Umbilical cord (tissue), 2 donors: ENCODE data around the gene TBRG4. TPM values are rescaled to one million over a fixed set of nuclear protein-coding genes. Genes with fewer than 3 reads are reported as not detected.
"Not testable (repeated sequence)": the region's sequence is repeated elsewhere in the genome, so short reads cannot be mapped to it uniquely, and the experiment has no call there.

Source experiments
- DNase-seq: peaks from one replicate; pipeline ENCODE4 v3.0.0-alpha.2; 2015; ENCODE audit warnings: low spot score
- total RNA-seq: library from RNA; depleted of rRNA; stranded (reverse); fragments of >200 nt; gene quantifications from one replicate; pipeline ENCODE4 v1.2.3, GENCODE V29; 2014; ENCODE audit warnings: low replicate concordance; ENCODE audit not compliant: insufficient read depth

Gene TBRG4
- total RNA-seq, 1 donor from 2014 or later, result 63.3 TPM

GRCh38 chr7:45117582-45117981 is 6.1 kb upstream of the TBRG4 start:
- DNase-seq, result no peak

DNA sequence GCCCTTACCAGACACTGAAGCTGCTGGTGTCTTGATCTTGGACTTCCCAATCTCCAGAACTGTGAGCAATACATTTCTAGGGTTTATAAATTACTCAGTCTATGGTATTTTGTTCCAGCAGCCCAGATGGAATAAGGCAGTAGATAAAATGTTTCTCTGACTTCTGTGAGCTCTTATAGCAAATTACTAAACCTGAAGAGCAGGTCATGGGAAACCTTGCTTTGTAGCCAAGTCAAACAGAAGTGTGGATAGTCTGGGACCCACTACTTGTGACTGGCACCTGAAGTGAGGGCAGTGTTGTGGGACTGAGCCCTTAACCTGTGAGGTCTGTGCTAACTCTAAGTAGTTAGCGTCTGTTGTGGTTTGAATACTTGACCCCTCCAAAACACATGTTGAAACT is 4.6 kb upstream of the TBRG4 start:
- DNase-seq, result no peak

GRCh38 chr7:45114926-45115325 is 3.4 kb upstream of the TBRG4 start:
- no peak for DNase-seq

- not testable (repeated sequence) for DNase-seq
Observed at GRCh38 chr7:45114257-45114656, 2.8 kb upstream of the TBRG4 start.

GRCh38 chr7:45112648-45113047 is 1.2 kb upstream of the TBRG4 start:
- DNase-seq, result peak; percentile 19

- no peak for DNase-seq
Observed at GRCh38 chr7:45108863-45109262, 2.6 kb downstream of the TBRG4 start.

DNA sequence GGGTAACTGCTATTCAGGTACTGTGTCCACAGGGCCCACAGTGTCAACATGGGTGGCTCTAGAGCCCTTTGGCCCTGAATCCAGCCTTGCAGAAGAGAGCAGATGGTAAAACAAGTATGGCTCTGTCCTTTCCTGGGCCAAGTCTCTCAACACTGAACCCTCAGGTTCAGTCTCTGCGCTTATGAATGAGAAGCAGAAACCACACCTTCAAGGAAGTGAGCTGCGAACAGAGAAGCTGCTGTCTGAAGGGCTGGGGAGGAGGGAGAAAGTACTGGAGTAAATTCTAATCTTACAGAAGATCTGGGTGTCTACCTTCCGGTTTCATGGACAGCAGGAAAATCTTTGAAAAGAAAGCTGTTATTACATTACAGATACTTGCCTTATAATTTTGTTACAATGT is 4.1 kb downstream of the TBRG4 start:
- DNase-seq, result no peak

DNA sequence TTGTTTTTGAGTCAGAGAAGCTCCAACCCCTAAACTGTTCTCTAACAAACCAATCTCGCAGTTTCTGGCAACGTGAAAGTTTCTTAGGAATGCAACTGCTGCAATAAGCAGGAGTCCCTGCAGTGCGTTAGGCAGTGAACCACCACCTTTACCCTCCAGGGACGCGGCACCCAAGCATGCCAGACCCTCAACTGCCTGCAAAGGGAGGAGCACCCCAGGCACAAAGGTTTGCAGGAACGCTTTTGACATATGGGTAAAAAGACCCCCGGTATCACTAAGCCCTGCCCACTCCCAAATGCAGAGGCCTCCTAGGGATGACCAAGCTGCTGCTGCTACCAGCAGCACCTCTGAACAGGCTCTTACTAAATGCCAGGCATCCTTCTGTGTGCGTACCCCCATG is 4.7 kb downstream of the TBRG4 start:
- DNase-seq, result no peak

DNA sequence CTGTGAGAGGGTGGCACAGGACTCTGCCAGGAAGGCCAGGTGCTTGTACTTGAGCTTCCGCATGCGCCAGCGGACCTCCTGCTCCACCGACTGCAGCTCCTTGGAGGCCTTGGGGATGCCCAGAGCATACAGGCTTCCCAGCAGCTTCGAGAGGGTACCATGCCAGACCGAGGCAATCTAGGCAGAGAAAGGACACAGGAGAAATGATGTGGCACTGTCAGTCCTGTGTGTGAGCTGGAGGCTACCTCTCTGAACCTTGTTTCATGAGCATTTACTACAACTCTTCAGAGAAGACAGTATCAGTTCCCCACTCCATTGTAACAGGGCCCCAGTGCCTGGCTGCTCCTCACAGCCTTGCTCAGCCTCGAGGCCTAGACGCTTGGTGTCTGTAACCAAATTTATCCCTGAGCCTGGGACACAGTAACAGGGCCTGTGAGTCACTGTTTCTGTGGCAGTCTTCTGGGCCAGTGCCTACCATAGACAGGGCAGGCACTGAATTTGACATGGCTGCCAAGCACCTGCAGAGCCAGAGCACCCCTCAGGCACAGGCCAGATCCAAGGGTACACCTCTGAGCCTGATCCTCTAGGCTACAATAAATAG is 5.8 kb downstream of the TBRG4 start:
- DNase-seq, result no peak

- DNase-seq, result no peak
Observed at GRCh38 chr7:45104844-45105587, 6.5 kb downstream of the TBRG4 start.

DNA sequence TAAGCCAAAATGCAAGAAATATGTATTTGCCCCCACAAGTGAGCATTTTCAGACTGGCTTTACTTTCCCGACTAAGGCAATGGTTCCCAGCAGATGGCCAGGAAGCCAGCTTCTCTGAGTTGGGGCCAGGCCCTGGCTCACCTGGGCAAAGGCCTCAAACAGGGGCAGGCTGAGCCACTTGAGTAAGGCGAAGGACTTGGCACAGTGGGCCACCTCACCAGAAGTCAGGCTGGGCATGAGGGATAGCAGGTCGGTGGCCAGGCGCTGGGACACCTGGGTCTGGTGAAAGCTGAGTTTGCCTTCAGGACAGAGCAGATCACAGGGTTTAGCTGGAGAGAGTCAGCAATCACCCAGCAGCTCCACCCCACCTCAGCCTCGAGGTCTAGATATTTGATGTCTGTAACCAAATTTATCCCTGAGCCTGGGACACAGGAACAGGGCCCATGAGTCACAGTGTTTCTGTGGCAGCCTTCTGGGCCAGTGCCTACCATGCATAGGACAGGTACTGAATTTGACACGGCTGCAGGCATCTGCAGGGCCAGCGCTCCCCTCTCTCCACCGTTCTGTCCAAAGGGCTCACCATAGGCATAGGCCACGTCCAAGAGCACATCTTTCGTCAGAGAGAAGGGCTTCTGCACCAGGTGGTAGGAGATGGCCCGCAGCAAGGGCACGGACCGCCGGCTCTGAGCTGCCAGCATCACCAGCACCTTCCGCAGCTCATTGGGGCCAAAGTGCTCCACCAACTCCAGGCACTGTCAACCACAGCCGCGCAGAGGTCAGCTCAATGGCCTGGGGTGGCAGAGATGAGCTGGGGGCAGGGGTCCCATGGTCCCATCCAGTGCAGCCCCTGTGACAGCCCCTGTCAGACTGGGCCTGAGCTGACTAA is 7.3 kb downstream of the TBRG4 start:
- no peak for DNase-seq

DNA sequence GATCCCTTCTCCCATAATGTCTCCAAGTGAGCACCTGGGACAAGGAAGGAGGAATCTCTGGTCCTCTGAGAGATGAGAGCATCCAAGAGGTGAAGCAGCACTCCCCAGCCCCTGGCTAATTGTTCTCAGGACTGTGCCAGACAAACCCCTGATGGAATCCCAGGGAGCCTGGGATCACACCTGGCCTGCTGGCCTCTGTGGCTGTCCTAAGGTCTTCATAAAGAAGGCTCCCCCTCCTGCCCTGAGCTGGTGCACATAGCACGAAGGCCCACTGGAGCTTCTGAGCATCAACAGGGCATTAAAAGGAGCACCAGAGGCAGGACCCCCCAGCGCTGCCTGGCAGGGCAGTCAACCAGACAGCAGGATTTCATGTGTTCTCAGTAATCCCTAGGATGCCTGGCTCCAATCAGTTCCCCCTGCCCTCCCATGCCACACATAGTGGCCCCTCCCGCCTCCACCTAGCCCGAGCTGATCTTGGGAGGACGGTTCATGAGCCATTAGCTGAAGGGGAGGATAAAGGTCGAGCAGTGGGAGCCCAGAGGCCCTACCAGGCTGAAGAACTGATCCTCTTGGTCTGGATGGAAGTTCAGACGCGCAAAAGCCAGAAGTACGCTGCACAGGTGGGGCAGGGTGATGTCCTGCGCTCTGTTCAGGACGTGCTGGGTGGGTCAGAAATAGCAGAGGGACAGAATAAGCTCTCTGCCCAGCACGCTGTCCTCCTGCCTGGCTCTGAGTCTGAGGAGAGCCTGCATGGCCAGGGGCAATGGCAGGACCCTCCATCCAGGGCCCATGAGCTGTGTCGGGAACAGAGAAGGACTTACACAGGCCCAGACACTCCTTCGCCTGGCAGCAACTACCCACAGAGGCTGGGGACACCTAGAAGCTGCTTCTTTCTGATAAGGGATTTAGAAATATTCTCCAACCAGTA is 8.4 kb downstream of the TBRG4 start:
- no peak for DNase-seq

DNA sequence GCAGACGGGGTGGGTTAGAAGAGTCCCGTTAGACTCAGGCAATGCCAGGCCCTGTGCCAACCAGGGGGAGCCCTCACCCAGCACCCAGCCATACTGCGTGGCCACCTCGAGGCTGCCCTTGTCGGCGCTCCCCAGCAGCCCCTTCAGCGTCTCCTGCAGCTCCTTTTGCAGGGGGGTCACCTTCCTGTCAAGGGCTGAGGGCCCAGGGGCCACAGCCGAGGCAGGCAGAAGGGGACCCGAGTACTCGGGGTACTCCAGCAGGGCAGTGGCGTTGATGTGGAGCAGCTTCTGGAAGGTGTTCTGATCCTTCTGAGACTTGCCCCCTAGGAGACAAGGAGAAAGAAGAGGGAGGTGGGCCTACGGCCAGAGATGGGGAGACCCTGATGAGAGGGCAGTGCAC is 9.7 kb downstream of the TBRG4 start:
- DNase-seq, result no peak

- no peak for DNase-seq
Observed at GRCh38 chr7:45100761-45101480, 10.6 kb downstream of the TBRG4 start.

GRCh38 chr7:45099891-45100760 is 11.4 kb downstream of the TBRG4 start:
- no peak for DNase-seq

- DNase-seq, result no peak
Observed at GRCh38 chr7:45098983-45099839, 12.3 kb downstream of the TBRG4 start.

DNA sequence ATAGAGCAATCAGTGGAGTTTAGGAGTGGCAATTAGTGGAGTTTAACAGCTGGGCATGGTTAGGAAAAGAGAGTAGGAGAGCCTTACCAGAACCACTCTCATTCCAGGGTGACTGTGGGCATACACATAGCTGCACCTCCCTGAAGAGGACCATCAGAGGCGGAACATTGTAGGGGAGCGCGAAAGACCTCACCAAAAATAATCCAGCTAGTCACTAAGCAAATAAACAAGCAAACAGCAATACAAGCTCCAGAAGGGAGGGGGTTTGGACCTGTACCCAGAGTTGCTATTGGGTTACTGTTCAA is 18.6 kb downstream of the TBRG4 start:
- DNase-seq, result no peak

- DNase-seq, result no peak
Observed at GRCh38 chr7:45092100-45092930, 19.2 kb downstream of the TBRG4 start.
